Gastroesophageal sphincter (tissue), 4 donors: Measurements from ENCODE around the gene PTN. TPM values are rescaled to one million over a fixed set of nuclear protein-coding genes. Genes with fewer than 3 reads are reported as not detected.

Experiments used
- ATAC-seq: fragments of 150-250 bp; one replicate; pipeline ENCODE4 v1.9.1; 2016; ENCODE audit warnings: mild to moderate bottlenecking, moderate library complexity
- H3K27ac ChIP-seq, 4 donors: fragments of 200-600 bp; sonication (generic) in 3 of 4; 1 replicate in 3 of 4; 2 replicates in 1 of 4; pipeline ENCODE4 v1.5.1; 2016 to 2019
- H3K27me3 ChIP-seq: fragments of 200-600 bp; sonication (generic); one replicate; pipeline ENCODE4 v1.5.1; 2019
- H3K36me3 ChIP-seq, 2 donors: fragments of 200-600 bp; sonication (generic); one replicate each; pipeline ENCODE4 v1.5.1; 2019; ENCODE audit warnings: control low read depth in 1 of 2
- H3K4me1 ChIP-seq, 3 donors: fragments of 200-600 bp; sonication (generic); 1 replicate in 2 of 3; 2 replicates in 1 of 3; pipeline ENCODE4 v1.5.1; 2016 to 2019; ENCODE audit warnings: control low read depth in 2 of 3
- H3K4me3 ChIP-seq, 2 donors: fragments of 200-600 bp; sonication (generic); one replicate each; pipeline ENCODE4 v1.5.1; 2019; ENCODE audit warnings: mild to moderate bottlenecking in 1 of 2, moderate library complexity in 1 of 2
- H3K9me3 ChIP-seq, 3 donors: fragments of 200-600 bp; sonication (generic); one replicate each; pipeline ENCODE4 v1.5.1; 2017 to 2019; ENCODE audit warnings: control low read depth in 2 of 3
- EP300 ChIP-seq: sonication (generic); formaldehyde crosslinking; IDR thresholded peaks from one replicate; pipeline ENCODE4 v1.6.1; 2017; ENCODE audit warnings: antibody characterized with exemption, mild to moderate bottlenecking
- POLR2A ChIP-seq, 2 donors: fragments of 450-650 bp; IDR thresholded peaks; one replicate each; pipeline ENCODE4 v1.6.1; 2017; ENCODE audit warnings: antibody characterized with exemption in 2 of 2, mild to moderate bottlenecking in 2 of 2, moderate library complexity in 1 of 2
- POLR2AphosphoS5 ChIP-seq: sonication (generic); formaldehyde crosslinking; IDR thresholded peaks from one replicate; pipeline ENCODE4 v1.6.1; 2017; ENCODE audit warnings: antibody characterized with exemption
- WGBS, 2 donors: methylation state at CpG; one replicate each; pipeline ENCODE4 v1.1.5; 2018; ENCODE audit warnings: low coverage in 1 of 2; 5-methylcytosine and 5-hydroxymethylcytosine counted together
- total RNA-seq, 4 donors: library from RNA; depleted of rRNA; stranded (reverse); fragments of >200 nt; gene quantifications; one replicate each; pipeline ENCODE4 v1.1.0, GENCODE V29; 2016
- TF ChIP-seq, protein P1 (sequence below), 4 experiments: fragments of 200-600 bp in 2 of 4; fragments of 450-650 bp in 2 of 4; sonication (generic) in 1 of 4; IDR thresholded peaks; one replicate each; pipeline ENCODE4 v1.5.1; 2017 to 2019; ENCODE audit warnings: antibody characterized with exemption in 4 of 4, mild to moderate bottlenecking in 2 of 4, moderate library complexity in 2 of 4

The PTN gene
- total RNA-seq, 4 donors from 2014 or later, result 10.1 to 13.2 (median 11.1) TPM

DNA sequence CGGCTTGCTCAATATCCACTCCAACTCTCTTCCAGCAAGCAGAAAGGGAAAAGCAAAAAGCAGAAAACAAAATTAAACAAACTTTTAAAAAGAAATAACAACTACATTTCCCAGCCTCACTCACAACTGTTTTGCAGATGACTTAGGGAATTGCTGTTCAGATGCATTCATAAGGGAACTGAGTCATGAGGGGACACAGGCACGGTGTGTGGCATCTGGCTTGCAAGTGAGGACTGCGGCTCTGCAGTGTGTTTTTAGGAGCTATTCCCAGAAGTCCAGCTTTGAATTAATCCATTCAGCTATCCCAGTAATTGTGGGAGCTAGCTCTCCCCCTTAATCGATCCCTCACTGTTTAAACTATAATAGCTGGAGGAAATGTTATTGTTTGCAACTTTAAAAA lies 30.3 kb downstream of the PTN start:
- TF ChIP-seq, protein P1, sequence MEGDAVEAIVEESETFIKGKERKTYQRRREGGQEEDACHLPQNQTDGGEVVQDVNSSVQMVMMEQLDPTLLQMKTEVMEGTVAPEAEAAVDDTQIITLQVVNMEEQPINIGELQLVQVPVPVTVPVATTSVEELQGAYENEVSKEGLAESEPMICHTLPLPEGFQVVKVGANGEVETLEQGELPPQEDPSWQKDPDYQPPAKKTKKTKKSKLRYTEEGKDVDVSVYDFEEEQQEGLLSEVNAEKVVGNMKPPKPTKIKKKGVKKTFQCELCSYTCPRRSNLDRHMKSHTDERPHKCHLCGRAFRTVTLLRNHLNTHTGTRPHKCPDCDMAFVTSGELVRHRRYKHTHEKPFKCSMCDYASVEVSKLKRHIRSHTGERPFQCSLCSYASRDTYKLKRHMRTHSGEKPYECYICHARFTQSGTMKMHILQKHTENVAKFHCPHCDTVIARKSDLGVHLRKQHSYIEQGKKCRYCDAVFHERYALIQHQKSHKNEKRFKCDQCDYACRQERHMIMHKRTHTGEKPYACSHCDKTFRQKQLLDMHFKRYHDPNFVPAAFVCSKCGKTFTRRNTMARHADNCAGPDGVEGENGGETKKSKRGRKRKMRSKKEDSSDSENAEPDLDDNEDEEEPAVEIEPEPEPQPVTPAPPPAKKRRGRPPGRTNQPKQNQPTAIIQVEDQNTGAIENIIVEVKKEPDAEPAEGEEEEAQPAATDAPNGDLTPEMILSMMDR (IDR thresholded peaks at IDR 0.05), result no peak
- TF ChIP-seq POLR2AphosphoS5, result no peak
- no peak for TF ChIP-seq EP300
- TF ChIP-seq POLR2A (IDR thresholded peaks at IDR 0.05), result no peak
- H3K36me3 ChIP-seq, result no peaks in the 10 kb centered on the region
- H3K27me3 ChIP-seq, result no peaks in the 10 kb centered on the region
- 49 to 61% methylated on average over 3 of the region's 4 CpGs for WGBS, 2 donors
- no peaks in the 10 kb centered on the region for H3K9me3 ChIP-seq
- no peak for ATAC-seq
- H3K4me3 ChIP-seq, result no peak overlapping the region
- no peak overlapping the region for H3K27ac ChIP-seq
- H3K4me1 ChIP-seq, result no peaks in the 10 kb centered on the region

DNA sequence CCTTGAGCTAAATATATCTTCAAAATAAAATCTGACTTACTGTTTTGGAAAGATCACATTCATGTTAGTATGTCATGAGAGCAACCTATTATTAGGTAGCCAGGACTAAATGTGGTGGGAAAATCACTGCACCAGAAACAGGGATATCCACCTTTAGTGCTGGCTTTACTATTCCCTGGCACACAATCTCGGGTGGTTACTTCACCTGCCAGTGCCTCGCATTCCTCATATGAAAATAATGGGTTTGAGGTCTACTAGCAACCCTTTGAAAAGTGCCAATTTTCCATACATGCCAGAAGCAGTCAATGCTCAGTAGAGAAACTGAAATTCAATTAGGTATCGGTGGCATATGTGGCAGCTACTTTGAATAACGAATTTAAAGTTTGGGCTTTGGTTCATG lies 36.8 kb downstream of the PTN start:
- no peaks in the 10 kb centered on the region for H3K36me3 ChIP-seq
- no peak overlapping the region for H3K4me3 ChIP-seq
- 68 to 78% methylated on average over 4 of the region's 4 CpGs for WGBS, 2 donors
- no peaks in the 10 kb centered on the region for H3K27me3 ChIP-seq
- no peaks in the 10 kb centered on the region for H3K9me3 ChIP-seq
- TF ChIP-seq, protein P1 (IDR thresholded peaks at IDR 0.05), result no peak
- TF ChIP-seq POLR2AphosphoS5 (no peak), EP300 (no peak), POLR2A (IDR thresholded peaks at IDR 0.05) (no peak)
- ATAC-seq, result no peak
- H3K4me1 ChIP-seq, result no peaks in the 10 kb centered on the region
- no peak overlapping the region for H3K27ac ChIP-seq

DNA sequence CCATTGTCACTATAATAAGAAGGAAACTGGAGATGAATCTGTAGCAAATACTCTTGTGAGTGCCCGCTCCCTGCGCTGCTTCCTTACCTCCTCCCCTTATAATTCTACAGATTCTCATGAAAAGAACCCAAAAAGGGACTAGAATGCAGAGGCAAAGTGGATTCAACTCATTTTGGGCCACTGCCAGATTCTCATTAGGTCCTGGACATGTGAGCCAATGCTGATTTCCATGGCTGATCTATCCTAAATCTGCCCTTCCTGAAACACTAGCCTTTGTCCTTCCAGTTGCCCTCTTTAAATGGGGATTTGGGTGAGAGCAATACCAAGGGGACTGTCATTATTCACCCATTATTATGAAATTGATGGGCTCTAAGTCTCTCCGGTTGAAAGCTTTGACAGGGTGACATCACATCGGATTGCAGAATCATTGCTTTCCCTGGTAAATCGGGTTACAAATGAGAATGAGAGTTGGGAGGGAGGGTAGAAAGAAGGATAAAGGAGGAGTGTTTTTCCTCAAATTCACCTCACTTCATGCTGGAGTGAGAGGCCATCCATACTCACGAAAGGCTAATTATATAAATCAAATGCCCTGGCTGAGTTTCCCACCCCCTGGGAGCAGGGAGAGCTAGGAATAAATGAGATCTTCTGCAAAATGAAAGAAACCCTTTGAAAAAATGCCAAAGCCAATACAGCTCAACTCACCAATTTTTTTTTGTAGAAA lies 37.5 kb downstream of the PTN start:
- TF ChIP-seq POLR2AphosphoS5 (no peak), EP300 (no peak)
- TF ChIP-seq, protein P1 (IDR thresholded peaks at IDR 0.05), result no peak
- no peak overlapping the region for H3K27ac ChIP-seq
- no peak for ATAC-seq
- H3K9me3 ChIP-seq, result no peaks in the 10 kb centered on the region
- no peaks in the 10 kb centered on the region for H3K36me3 ChIP-seq
- 64 to 83% methylated on average over 4 to 5 of the region's 6 CpGs for WGBS, 2 donors
- H3K4me1 ChIP-seq, result no peaks in the 10 kb centered on the region
- H3K4me3 ChIP-seq, result no peak overlapping the region
- no peaks in the 10 kb centered on the region for H3K27me3 ChIP-seq

DNA sequence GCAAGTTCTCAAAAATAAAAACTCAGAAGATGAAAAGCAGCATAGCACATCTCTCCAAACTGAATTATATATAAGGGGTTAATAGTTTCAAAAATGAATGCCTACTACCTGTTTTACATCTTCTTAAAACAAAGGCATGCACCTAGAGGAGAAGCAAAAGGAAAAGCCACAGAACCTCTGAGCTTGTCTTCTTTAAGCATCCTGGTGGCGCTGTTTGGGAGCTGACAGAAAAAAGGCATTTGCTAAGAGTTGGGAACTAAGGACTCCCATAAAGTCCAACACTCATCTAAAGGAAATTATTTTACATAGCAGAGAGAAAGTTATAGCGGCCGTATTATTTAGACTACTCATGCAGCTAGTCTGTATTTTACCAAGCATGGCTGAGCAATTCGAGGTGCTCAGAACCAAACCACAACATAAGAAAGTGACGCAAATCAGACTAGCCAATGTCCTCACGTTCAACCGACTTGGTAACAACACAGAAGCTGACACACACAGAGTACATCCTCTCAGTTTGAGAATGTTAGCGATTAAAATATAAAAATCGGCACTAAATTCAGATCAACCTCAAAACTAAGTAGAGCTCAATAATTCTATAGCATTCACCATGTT lies 38.8 kb downstream of the PTN start:
- Histone ChIP-seq H3K36me3 (no peaks in the 10 kb centered on the region), H3K9me3 (no peaks in the 10 kb centered on the region), H3K27me3 (no peaks in the 10 kb centered on the region), H3K4me1 (no peaks in the 10 kb centered on the region), H3K27ac (no peak overlapping the region), H3K4me3 (no peak overlapping the region)
- ATAC-seq, result no peak
- TF ChIP-seq EP300 (no peak), POLR2A (IDR thresholded peaks at IDR 0.05) (no peak)
- TF ChIP-seq, protein P1 (IDR thresholded peaks at IDR 0.05), result no peak
- 45 to 70% methylated on average over 5 to 9 of the region's 9 CpGs for WGBS, 2 donors

DNA sequence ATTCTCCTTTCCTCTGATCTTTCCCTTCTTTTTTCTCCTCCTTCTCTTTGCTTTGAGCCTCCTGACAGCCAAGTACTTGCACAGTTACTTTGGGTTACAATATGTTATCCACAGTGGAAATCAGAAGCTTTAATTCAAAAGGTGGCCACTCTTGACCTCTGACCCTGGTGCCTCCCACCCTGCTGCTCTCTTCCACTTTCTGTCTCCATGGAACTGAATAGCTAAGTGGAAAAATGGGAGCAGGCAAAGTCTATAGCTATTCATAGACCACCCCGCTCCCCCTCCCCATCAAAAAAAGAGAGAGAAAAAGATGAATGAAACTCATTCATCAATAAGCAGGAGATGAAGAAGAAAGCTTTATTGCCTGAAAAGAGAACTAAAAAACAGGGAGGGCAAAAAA lies 39.4 kb downstream of the PTN start:
- H3K4me1 ChIP-seq, result no peaks in the 10 kb centered on the region
- no peaks in the 10 kb centered on the region for H3K9me3 ChIP-seq
- no peak for TF ChIP-seq POLR2AphosphoS5
- TF ChIP-seq POLR2A (IDR thresholded peaks at IDR 0.05), result no peak
- TF ChIP-seq EP300, result no peak
- TF ChIP-seq, protein P1 (IDR thresholded peaks at IDR 0.05), result no peak
- no CpG with 5 or more reads among the region's 1 CpG for WGBS, 2 donors
- no peak for ATAC-seq
- H3K27ac ChIP-seq, result no peak overlapping the region
- no peaks in the 10 kb centered on the region for H3K27me3 ChIP-seq
- no peak overlapping the region for H3K4me3 ChIP-seq
- no peaks in the 10 kb centered on the region for H3K36me3 ChIP-seq
